Thoracic aorta (tissue), 2 donors: ENCODE results near the gene GABARAPL2. TPM values are rescaled to one million over a fixed set of nuclear protein-coding genes. Genes with fewer than 3 reads are reported as not detected.

Experiments used
- total RNA-seq, 2 donors: library from RNA; depleted of rRNA; stranded (reverse); fragments of >200 nt; gene quantifications; one replicate each; pipeline versions ENCODE4 v1.1.0 to v1.2.3, GENCODE V29; 2016

GABARAPL2 gene
- total RNA-seq, 2 donors from 2014 or later = 101 to 122 TPM

Other genes starting within 250 kb of the GABARAPL2 start
- gene CFDP1, start 132.9 kb upstream of the GABARAPL2 start, total RNA-seq = 10 to 100 TPM; 31.1 to 84.7 TPM
- 10 to 100 TPM; 11.6 to 29.6 TPM for gene TMEM170A, start 101.7 kb upstream of the GABARAPL2 start, total RNA-seq
- 1 to 10 TPM; 7.7 to 8.3 TPM for gene CHST6, start 70.9 kb upstream of the GABARAPL2 start, total RNA-seq
- under 1 TPM in 1 of 2 donors, not detected in 1; 0.56 TPM for gene CHST5, start 30.3 kb upstream of the GABARAPL2 start, total RNA-seq
- 10 to 100 TPM; 10.4 to 11.8 TPM for gene TMEM231, start 10.1 kb upstream of the GABARAPL2 start, total RNA-seq
- gene ADAT1, start 56.9 kb downstream of the GABARAPL2 start, total RNA-seq = 10 to 100 TPM; 41.2 to 46.3 TPM
- 10 to 100 TPM; 71.5 to 76.1 TPM for gene KARS1, start 81.3 kb downstream of the GABARAPL2 start, total RNA-seq
- gene TERF2IP, start 81.4 kb downstream of the GABARAPL2 start, total RNA-seq = 10 to 100 TPM; 78.3 to 83.8 TPM
- gene CPHXL2, start 110.6 kb downstream of the GABARAPL2 start, total RNA-seq = not detected
- not detected for gene DUXB, start 135.1 kb downstream of the GABARAPL2 start, total RNA-seq
- gene CPHXL, start 160.1 kb downstream of the GABARAPL2 start, total RNA-seq = not detected